Ammon's horn (tissue), 1 donor: ENCODE data around the gene PFDN6.
"Not testable (repeated sequence)": the region's sequence is repeated elsewhere in the genome, so short reads cannot be mapped to it uniquely, and the experiment has no call there.

ENCODE experiments used
- DNase-seq: peaks from one replicate; pipeline ENCODE4 v3.0.0-alpha.2; 2016; ENCODE audit warnings: low spot score

PFDN6 gene

GRCh38 chr6:33288921-33289783 is at the start of gene PFDN6, which contains the start of gene WDR46:
Gene PFDN6, plus strand, starts transcription at chr6:33289601. Its CDS starts 256 bp downstream, at chr6:33289857.
Gene WDR46, minus strand, starts transcription at chr6:33289239. Its CDS starts 69 bp downstream, at chr6:33289170.
- DNase-seq, result peak; percentile 96

DNA sequence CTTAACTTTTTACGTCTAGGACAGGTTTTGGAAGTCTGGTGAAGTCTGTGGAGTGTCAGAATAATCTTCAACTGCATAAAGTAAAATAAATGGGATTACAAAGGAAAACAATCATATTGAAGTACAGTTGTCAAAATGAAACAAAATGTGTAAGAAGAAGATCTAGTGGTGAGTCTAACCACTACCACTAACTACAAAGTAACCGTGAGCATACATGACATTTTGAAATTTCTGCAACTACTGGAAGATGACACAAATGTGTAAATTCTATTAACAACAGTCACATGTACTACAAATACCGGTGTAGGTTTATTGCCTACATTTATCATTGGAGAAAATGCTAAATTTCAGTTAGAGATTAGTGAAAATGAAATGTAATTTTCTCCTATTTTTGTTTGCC is 47.4 kb upstream of the PFDN6 start:
- no peak for DNase-seq

DNA sequence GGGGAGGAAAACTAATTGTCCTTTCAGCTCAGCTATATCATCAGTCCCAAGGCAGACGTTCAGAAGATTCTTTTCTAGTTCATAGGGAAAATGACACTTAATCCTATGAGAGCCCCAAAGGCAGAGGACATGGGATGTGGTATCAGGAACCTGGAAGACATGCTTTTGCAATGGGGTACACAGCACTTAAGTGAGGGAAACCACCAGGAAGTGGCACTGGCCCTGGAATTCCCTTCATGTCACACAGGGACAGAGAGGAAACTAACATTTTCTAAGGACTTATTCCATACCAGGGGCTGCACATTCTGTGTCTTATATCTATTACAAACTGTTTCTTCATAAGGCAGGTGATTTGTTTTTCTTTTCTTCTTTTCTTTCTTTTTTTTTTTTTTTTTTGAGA is 45.9 kb upstream of the PFDN6 start:
- no peak for DNase-seq

DNA sequence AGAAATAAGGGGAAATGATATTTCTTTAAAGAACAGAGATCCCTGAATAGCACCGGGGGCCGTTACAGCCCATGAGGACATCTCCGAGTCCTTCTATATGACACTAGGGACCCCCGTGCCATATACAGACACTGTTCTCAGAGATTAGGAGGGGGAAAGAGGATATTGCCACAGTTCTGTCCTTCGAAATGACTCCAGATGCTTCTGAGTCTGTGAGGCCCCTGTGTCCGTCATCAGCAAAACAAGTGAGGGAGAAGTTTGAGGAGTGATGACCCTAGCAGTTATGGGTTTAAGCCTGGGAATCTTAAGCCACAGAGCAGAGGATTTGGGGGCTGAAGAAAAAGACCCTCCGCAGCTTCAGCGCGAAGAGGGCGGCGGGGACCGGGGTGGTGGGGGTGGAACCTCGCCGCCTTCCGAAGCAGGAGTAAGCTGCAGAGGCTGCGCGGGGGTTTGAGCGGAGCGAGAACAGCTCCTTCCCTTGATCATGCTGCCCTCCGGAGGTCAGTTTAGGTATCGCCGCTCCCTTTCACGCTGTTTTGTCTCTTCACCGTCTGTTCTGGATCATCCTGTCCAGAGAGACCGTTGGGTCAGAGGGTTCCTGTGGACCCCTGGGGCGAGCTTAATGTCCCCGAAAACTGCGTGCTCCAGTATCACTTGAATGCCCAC is 41.3 kb upstream of the PFDN6 start:
- DNase-seq, result peak; percentile 91

- no peak for DNase-seq
These were observed 40.8 kb upstream of the PFDN6 start for GRCh38 chr6:33248643-33248931.

DNA sequence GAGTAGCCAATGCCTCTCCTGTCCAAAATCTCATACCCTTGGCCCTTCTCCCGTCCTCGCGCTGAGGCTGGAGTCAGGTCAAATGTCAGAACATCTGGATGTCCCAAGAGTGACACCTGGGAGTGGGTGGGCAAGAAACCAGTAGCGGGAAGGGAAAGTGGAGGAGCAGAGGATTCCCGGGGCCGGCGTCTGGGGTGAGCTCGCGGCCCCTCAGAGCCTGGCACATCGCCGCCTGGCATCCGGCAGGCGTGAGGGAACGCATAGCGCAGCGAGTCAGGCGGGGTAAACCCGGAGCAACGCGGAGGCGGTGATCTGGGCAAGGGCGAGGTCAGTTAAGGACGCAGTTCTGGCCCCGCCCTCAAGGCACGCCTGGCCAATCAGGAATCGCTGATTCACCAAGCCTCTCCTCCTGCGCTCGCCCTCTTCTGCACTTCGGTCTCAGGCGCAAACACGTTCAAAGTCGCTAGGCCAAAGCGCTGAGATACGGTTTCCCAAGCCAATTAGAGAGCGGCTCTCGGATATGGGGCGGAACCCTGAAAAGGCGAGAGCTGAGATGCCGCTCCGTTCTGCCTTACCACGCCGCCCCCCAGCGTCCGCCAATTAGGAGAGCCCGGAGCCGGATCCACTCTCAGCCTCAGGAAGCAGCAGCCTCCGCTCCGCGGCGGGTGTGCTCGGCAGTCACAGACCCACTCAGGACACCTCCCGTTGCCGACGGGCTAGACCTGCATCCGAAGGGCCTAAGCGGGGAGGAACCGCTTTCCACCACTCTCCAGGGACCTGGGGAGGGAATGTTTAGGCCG is 40.3 kb upstream of the PFDN6 start:
- peak; percentile 100 for DNase-seq

GRCh38 chr6:33249732-33250630 is 39.4 kb upstream of the PFDN6 start:
- no peak for DNase-seq

GRCh38 chr6:33250731-33251130 is 38.7 kb upstream of the PFDN6 start:
- no peak for DNase-seq

- no peak for DNase-seq
These were observed 37.9 kb upstream of the PFDN6 start for GRCh38 chr6:33251395-33252012.

DNA sequence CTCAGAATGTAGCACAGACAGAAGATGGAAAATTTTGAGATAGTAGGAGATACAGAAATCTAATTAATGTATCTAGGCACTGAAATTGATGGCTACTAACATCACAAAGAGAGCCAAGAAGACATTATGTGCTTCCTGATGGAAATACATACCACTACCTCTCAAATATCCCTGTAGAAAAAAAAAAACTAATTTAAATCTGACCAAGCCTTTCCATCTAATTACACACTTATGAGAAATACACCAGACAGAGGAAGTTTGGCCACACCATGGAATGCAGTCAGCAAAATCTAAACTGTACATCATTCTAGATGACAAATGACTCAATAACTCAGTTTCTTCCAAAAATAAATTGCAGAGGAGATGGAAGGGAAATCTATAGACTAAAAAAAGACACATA is 36.6 kb upstream of the PFDN6 start:
- DNase-seq, result no peak

- no peak for DNase-seq
These were observed 34.8 kb upstream of the PFDN6 start for GRCh38 chr6:33254591-33254990.

GRCh38 chr6:33259032-33259431 is 30.4 kb upstream of the PFDN6 start:
- DNase-seq, result no peak

DNA sequence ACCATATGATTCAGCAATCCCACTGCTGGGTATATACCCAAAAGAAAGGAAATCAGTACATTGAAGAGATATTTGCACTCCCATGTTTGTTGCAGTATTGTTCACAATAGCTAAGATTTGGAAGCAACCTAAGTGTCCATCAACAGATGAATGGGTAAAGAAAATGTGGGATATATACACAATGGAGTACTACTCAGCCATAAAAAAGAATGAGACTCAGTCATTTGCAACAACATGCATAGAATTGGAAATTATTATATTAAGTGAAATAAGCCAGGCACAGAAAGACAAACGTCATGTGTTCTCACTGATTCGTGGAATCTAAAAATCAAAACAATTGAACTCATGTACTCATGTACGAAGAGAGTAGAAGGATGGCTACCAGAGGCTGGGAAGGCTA is 26.9 kb upstream of the PFDN6 start:
- not testable (repeated sequence) for DNase-seq

DNA sequence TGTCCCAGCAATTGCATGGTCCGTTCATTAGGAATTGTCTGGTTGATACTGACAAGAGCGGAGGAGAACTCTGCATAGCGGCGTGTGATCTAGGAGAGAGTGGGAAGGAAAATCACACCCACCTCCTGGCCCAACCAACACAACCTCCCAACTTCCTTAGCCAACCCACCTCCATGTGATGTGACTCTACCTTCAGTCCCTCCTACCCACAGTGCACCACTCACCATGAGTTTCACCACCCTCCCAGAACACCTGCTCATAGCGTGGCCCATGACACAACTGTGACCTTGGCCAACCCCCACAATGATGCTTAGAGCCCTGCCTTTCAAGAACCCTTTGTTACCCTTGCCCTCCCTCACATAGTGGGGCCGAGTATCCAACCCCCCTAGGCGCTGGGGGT is 25.4 kb upstream of the PFDN6 start:
- no peak for DNase-seq

DNA sequence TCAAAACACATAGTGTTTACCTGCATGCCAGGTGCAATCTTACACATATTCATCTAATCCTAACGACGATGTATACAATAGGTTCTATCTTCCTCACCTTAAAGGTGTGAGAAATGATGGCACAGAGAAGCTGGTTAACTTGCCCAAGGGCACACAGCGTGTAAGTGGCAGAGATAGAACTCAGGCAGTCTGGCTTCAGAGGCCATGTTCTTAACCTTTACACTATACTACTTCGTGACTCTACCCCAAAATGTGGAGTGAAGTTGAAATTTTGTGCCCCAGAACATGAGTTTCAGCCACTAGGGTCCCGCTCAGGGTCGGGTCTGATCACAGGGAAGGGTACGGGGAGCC is 18.3 kb upstream of the PFDN6 start:
- no peak for DNase-seq

GRCh38 chr6:33271468-33272274 is 17.7 kb upstream of the PFDN6 start, which contains the start of the genes RPS18 and VPS52:
Gene RPS18, plus strand, starts transcription at chr6:33272075. Its CDS starts 45 bp downstream, at chr6:33272120.
Gene VPS52, minus strand, starts transcription at chr6:33271876. Its CDS starts 201 bp downstream, at chr6:33271675.
- DNase-seq, result peak; percentile 99

DNA sequence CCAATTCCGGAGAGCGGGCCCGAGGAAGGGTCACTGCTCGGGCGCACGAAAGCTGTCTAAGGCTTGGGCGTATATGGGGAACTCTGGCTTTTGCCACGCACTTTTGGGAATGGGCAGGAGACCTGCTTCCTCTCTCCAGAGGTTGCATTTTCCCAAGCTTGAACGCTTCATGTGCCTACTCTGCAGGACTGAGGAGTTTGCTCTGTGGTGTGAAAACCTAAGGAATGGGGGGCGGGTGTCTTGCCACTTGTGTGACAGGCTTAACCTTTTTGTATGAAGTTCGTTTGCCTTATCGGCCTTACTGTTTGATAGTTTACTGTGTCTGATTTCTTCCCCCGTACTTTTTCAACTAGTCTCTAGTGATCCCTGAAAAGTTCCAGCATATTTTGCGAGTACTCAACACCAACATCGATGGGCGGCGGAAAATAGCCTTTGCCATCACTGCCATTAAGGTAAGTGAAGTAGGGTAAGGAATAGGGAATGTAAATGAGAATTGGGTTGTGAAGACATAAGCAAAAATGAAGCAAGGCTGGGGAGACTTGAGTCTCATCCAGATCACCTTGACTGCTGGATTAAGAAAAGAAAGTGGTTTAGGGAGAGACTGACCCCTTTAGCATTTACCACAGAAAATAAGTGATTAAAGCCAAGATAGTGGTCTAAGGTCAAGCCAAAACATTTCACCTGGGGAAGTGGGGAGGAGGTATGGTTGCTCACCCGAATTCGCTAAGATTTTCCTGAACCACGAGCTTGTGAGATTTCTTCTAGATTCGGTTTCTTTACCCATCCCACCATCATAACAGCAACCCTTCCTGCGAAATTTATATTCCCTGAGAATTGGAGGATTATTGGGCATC is 16.9 kb upstream of the PFDN6 start:
- no peak for DNase-seq

DNA sequence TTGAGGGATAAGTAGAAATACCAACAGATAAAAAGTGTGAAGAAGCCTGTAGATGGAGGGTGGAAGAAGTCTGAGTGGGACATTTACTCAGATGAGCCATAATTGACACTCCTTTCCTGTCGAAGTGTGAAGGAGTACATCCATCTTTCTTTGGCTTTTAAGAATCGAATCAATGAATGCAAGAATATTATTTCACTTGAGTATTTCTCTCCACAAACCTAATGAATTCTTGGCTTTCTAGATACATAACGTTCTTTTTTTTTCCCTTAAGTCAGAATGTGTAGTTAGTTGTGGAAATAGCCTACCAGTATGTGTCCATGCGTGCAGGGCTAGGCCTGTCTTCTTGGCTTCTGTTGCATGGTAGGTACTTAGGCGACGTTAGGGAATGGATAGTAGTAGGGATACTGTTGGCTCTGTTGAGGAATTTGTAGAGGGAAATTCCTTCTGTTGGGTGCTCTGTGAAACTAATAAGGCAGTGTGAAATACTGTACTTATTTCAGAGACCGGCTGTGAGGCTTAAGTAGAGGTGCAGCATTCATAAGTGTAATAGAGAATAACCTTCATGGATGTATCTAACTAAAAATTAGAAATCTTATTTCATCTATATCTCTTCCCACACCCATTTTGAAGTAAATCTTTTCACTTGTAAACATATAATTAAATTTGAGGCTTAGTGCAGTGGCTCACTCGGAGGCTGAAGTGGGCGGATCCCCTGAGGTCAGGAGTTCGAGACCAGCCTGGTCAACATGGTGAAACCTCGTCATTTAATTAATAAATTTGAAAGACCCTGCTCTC is 16.1 kb upstream of the PFDN6 start:
- no peak for DNase-seq
